ENCODE measurements around the gene ZNF888. TPM values are rescaled to one million over a fixed set of nuclear protein-coding genes. Genes with fewer than 3 reads are reported as not detected.

Gene ZNF888
- total and polyA plus RNA-seq, 9 of the 15 experiments (the other 6 are each of a cell fraction or from before 2014, with no cell fraction given) = 1.6 to 13.3 (median 9.9) TPM

- TF ChIP-seq E4F1 (CRISPR knock-in tag; IDR thresholded peaks at IDR 0.05; ENCODE audit: borderline replicate concordance) = no peak
- TF ChIP-seq GABPB2 (CRISPR knock-in tag; conservative IDR thresholded peaks at IDR 0.05) = no peak
- 0 out of 2 replicates have a peak, but pooled peaks have one; percentile 36 for TF ChIP-seq EHMT2 (IDR thresholded peaks at IDR 0.05)
- TF ChIP-seq CHD4 (IDR thresholded peaks at IDR 0.05; ENCODE audit: insufficient read depth, insufficient replicate concordance, low read depth, low read length, poor library complexity, severe bottlenecking) = no peak
- peak; percentile 79; the same call in 1 of the 2 replicates for TF ChIP-seq TARDBP (IDR thresholded peaks at IDR 0.05)
- no peak for TF ChIP-seq RBM25 (IDR thresholded peaks at IDR 0.05; ENCODE audit: low read depth, low read length, severe bottlenecking)
- TF ChIP-seq, protein P1, sequence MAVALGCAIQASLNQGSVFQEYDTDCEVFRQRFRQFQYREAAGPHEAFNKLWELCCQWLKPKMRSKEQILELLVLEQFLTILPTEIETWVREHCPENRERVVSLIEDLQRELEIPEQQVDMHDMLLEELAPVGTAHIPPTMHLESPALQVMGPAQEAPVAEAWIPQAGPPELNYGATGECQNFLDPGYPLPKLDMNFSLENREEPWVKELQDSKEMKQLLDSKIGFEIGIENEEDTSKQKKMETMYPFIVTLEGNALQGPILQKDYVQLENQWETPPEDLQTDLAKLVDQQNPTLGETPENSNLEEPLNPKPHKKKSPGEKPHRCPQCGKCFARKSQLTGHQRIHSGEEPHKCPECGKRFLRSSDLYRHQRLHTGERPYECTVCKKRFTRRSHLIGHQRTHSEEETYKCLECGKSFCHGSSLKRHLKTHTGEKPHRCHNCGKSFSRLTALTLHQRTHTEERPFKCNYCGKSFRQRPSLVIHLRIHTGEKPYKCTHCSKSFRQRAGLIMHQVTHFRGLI (CRISPR knock-in tag; IDR thresholded peaks at IDR 0.05) = no peak; the same call in 1 of the 2 replicates
- no peak for TF ChIP-seq RBM14 (IDR thresholded peaks at IDR 0.05; ENCODE audit: borderline replicate concordance, insufficient read depth, low read depth, low read length)
- TF ChIP-seq TAF1 (IDR thresholded peaks at IDR 0.05; ENCODE audit: control insufficient read depth, extremely low read depth, insufficient read depth, low read length, severe bottlenecking) = peak; percentile 62
- TF ChIP-seq RBM15 (IDR thresholded peaks at IDR 0.05; ENCODE audit: insufficient read depth, low read length) = no peak
- TF ChIP-seq, protein P2, sequence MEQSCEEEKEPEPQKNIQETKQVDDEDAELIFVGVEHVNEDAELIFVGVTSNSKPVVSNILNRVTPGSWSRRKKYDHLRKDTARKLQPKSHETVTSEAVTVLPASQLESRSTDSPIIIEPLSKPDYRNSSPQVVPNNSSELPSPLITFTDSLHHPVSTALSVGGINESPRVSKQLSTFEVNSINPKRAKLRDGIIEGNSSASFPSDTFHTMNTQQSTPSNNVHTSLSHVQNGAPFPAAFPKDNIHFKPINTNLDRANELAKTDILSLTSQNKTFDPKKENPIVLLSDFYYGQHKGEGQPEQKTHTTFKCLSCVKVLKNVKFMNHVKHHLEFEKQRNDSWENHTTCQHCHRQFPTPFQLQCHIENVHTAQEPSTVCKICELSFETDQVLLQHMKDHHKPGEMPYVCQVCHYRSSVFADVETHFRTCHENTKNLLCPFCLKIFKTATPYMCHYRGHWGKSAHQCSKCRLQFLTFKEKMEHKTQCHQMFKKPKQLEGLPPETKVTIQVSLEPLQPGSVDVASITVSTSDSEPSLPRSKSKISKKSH (CRISPR knock-in tag; IDR thresholded peaks at IDR 0.05) = no peak
- peak; percentile 26 for TF ChIP-seq KDM5B (IDR thresholded peaks at IDR 0.05; ENCODE audit: insufficient replicate concordance, low read depth, low read length)
- peak; percentile 54; the same call in 1 of the 2 replicates for TF ChIP-seq SP1 (CRISPR knock-in tag; IDR thresholded peaks at IDR 0.05)
- TF ChIP-seq CBFA2T2 (conservative IDR thresholded peaks at IDR 0.05) = peak; percentile 100
- TF ChIP-seq, protein P3, sequence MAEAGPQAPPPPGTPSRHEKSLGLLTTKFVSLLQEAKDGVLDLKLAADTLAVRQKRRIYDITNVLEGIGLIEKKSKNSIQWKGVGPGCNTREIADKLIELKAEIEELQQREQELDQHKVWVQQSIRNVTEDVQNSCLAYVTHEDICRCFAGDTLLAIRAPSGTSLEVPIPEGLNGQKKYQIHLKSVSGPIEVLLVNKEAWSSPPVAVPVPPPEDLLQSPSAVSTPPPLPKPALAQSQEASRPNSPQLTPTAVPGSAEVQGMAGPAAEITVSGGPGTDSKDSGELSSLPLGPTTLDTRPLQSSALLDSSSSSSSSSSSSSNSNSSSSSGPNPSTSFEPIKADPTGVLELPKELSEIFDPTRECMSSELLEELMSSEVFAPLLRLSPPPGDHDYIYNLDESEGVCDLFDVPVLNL (CRISPR knock-in tag; IDR thresholded peaks at IDR 0.05; ENCODE audit: low read depth) = no peak
- TF ChIP-seq, protein P4, sequence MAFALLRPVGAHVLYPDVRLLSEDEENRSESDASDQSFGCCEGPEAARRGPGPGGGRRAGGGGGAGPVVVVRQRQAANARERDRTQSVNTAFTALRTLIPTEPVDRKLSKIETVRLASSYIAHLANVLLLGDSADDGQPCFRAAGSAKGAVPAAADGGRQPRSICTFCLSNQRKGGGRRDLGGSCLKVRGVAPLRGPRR (CRISPR knock-in tag; IDR thresholded peaks at IDR 0.05) = peak; percentile 91; the same call in 1 of the 2 replicates
- peak; percentile 97 for TF ChIP-seq NFIC (IDR thresholded peaks at IDR 0.05)
- no peak for TF ChIP-seq RB1 (IDR thresholded peaks at IDR 0.05; ENCODE audit: low read depth)
Measured at GRCh38 chr19:52936151-52936953, 13.1 kb upstream of the ZNF888 start (continued).
